Heart left ventricle (tissue), 16 donors: ENCODE data around the gene TMEM163. TPM values are rescaled to one million over a fixed set of nuclear protein-coding genes. Genes with fewer than 3 reads are reported as not detected.

Experiments used
- ATAC-seq, 4 donors: fragments of 200-7000 bp; cut with Tn5 transposase; one replicate each; pipeline ENCODE4 v1.9.1; 2020 to 2022; ENCODE audit warnings: moderate library complexity in 4 of 4, mild to moderate bottlenecking in 3 of 4, moderate number of reproducible peaks in 1 of 4
- DNase-seq, 5 donors: peaks; one replicate each; pipeline ENCODE4 v3.0.0-alpha.2; 2020
- H3K27ac ChIP-seq, 12 donors: fragments of 200-600 bp; sonication (generic) in 4 of 12; one replicate each; pipeline versions ENCODE4 v1.5.0 to v1.8.0; 2016 to 2022; ENCODE audit warnings: mild to moderate bottlenecking in 2 of 12
- H3K27me3 ChIP-seq, 9 donors: fragments of 200-600 bp; sonication (generic) in 2 of 9; one replicate each; pipeline versions ENCODE4 v1.5.1 to v1.8.0; 2016 to 2022; ENCODE audit warnings: mild to moderate bottlenecking in 3 of 9
- H3K36me3 ChIP-seq, 9 donors: fragments of 200-600 bp; sonication (generic) in 2 of 9; one replicate each; pipeline versions ENCODE4 v1.5.0 to v1.8.0; 2018 to 2022; ENCODE audit warnings: mild to moderate bottlenecking in 2 of 9
- H3K4me1 ChIP-seq, 12 donors: fragments of 200-600 bp; sonication (generic) in 4 of 12; one replicate each; pipeline versions ENCODE4 v1.5.0 to v1.8.0; 2016 to 2022; ENCODE audit warnings: mild to moderate bottlenecking in 3 of 12
- H3K4me3 ChIP-seq, 12 donors: fragments of 200-600 bp; sonication (generic) in 4 of 12; one replicate each; pipeline versions ENCODE4 v1.5.0 to v1.8.0; 2017 to 2022; ENCODE audit warnings: mild to moderate bottlenecking in 9 of 12, moderate library complexity in 4 of 12
- H3K9me3 ChIP-seq, 12 donors: fragments of 200-600 bp; sonication (generic) in 4 of 12; one replicate each; pipeline versions ENCODE4 v1.5.0 to v1.8.0; 2016 to 2022; ENCODE audit warnings: mild to moderate bottlenecking in 1 of 12
- CTCF ChIP-seq, 12 donors: fragments of 200-600 bp; sonication (generic) in 4 of 12; IDR thresholded peaks; one replicate each; pipeline versions ENCODE4 v1.5.0 to v1.8.0; 2018 to 2022; ENCODE audit warnings: antibody characterized with exemption in 12 of 12, mild to moderate bottlenecking in 5 of 12
- POLR2A ChIP-seq, 2 donors: fragments of 450-650 bp; IDR thresholded peaks; one replicate each; pipeline ENCODE4 v1.6.1; 2017; ENCODE audit warnings: antibody characterized with exemption in 2 of 2, mild to moderate bottlenecking in 2 of 2, moderate library complexity in 2 of 2
- WGBS, 4 donors: extraction: QIAGEN DNeasy Blood & Tissue Kit in 2 of 4; methylation state at CpG; one replicate each; pipeline versions ENCODE4 v1.1.5 to v1.1.7; 2013 to 2018; 5-methylcytosine and 5-hydroxymethylcytosine counted together
- intact Hi-C, 10 donors: fragments of 100-400 bp; cut with DNase I; formaldehyde crosslinking; loops; one replicate each; pipeline versions ENCODE4 v1.11.1 to v1.14.2; 2022
- polyA plus RNA-seq, 2 donors: library from polyadenylated mRNA; stranded (reverse); fragments of 200-250 nt; gene quantifications; one replicate each; pipeline ENCODE4 v1.2.3, GENCODE V29; 2013
- total RNA-seq, 9 donors: library from RNA; depleted of rRNA in 2 of 9; stranded (reverse); fragments of >200 nt in 2 of 9; fragmentation: NEBNext Ultra II Directional in 3 of 9; extraction: Animal tissue kit (Norgen Biotek cat#: 25700) in 3 of 9; gene quantifications; one replicate each; pipeline versions ENCODE4 v1.1.0 to v1.2.4, GENCODE V29; 2016 to 2023
- donor health status: ischemic (EF 13 %, LVEDD 7.1; RV severe dilation, severe dysfunction).
- donor health status: healthy with polysubstance abuse.
- donor health status: DM: no; HTN: yes; CAD: no.
- donor health status: DM: no; HTN: no; CAD: no.
- donor health status: ischemic (EF 25% LVEDD 6.9; RV normal size, moderate dysfunction).
- donor health status: ischemic (EF 25% LVEDD 5.7; RV mildly dilated, moderate dysfunction).
- donor health status: healthy.
- donor health status: DM: yes; HTN: yes; CAD: no.
- donor health status: ischemic (EF 35%, LVEDD 5.7; RV mildly dilated, moderate dysfunction).
- donor health status: nonischemic (EF 11% LVEDD 7.7; RV severe dilation, severe dysfunction).
- donor health status: DM: yes; HTN: yes; CAD: no.
- donor health status: PGD.
- donor health status: ischemic (EF 29% LVEDD 5.4; RV normal size, mild dysfunction).
- donor health status: nonischemic (EF 23%, LVEDD 6.1; RV moderate dilation, normal function).

Gene TMEM163
- total and polyA plus RNA-seq, 11 donors = 0.14 to 1.4 (median 0.47) TPM

DNA sequence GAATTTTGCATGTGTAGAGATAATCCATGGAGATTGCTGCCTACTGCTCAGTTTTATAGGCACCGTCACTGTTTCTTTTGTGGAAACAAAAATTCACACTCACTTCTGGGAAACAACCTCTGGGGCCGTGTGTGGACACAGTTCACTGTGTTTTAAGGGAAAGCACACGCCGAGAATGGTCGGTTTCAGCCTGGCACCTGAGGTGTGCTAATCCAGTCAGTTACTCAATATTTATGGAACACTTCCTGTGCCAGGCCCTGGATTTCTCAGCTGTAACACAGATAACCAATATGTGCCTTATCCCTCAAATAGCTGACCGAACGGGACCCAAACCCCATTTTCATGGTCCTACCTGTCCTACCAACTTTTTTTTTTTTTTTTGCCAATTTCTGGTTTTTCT, 285.3 kb downstream of the TMEM163 start:
- DNase-seq (no peak), ATAC-seq (no peak)
- WGBS, 4 donors = 91 to 95% (median 95%) methylated on average over 7 of the region's 7 CpGs
- Histone ChIP-seq H3K9me3 (no peaks in the 10 kb centered on the region), H3K4me3 (no peak overlapping the region), H3K27ac (no peak overlapping the region), H3K27me3 (no peaks in the 10 kb centered on the region), H3K4me1 (no peaks in the 10 kb centered on the region), H3K36me3 (peaks cover 0 to 89% (median 77%) of the 10 kb centered on the region in 9 donors)
- intact Hi-C loops = no loop called here
- no peak for TF ChIP-seq POLR2A (IDR thresholded peaks at IDR 0.05)
- no peak for TF ChIP-seq CTCF (IDR thresholded peaks at IDR 0.05)

DNA sequence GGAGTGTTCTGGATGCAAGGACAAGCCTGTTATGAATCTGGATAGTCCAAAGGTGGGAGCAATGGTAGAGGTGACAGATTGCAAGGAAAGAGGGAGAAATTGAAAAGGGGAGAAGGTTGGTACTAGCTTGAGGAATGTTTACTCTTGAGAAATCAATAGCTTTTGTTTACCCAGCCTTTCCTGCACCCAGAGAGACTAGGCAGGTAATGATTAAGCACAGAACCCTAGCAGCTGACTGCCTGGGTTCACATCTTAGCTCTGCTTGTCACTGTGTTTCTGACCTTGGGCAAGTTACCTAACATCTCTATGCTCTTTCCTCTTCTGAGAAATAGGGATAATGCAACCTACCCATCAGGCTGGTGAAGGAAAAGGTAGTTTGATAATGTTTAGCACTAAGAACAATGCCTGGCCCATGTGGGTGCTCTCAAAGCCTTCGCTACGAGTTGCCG, 286.3 kb downstream of the TMEM163 start:
- ATAC-seq (no peak), DNase-seq (no peak)
- TF ChIP-seq POLR2A (IDR thresholded peaks at IDR 0.05) (no peak), CTCF (IDR thresholded peaks at IDR 0.05) (no peak)
- peaks cover 0 to 95% (median 77%) of the 10 kb centered on the region in 9 donors for H3K36me3 ChIP-seq
- intact Hi-C loops = no loop called here
- H3K27me3 ChIP-seq = no peaks in the 10 kb centered on the region
- no peak overlapping the region for H3K27ac ChIP-seq
- 97 to 100% (median 98%) methylated on average over 3 of the region's 3 CpGs for WGBS, 4 donors
- H3K4me1 ChIP-seq = no peaks in the 10 kb centered on the region
- H3K4me3 ChIP-seq = no peak overlapping the region
- no peaks in the 10 kb centered on the region for H3K9me3 ChIP-seq

DNA sequence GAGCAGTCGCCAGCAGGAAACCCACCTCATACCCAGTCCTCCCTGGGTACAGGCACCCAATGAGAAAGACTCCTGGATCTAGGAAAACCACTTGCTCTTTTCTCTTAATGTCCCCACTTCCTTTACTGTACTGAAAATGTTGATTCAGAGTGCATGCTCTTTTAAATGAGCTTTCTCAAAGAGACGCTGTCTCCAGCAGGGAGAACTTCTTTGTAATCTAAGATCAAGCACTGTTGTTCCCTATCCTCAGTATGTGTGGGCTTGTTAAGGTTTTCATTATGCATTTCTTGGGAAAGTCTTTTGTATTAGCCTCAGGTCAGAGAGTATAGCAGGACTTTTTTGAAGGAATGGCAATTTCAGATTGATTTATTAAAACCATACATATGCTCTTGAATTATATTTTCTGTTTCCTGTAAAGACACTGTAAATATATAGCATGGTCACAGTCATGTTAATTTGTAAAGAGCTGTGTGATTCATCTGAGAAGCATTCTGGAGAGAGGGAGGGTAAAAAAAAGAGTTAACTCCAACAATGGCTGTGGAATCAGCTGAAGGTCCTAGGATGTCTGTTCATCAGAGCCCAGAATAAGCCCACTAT, 286.9 kb downstream of the TMEM163 start:
- TF ChIP-seq CTCF (IDR thresholded peaks at IDR 0.05) = no peak
- Histone ChIP-seq H3K36me3 (peaks cover 0 to 93% (median 72%) of the 10 kb centered on the region in 9 donors), H3K27ac (no peak overlapping the region), H3K9me3 (no peaks in the 10 kb centered on the region), H3K27me3 (no peaks in the 10 kb centered on the region), H3K4me1 (no peaks in the 10 kb centered on the region), H3K4me3 (no peak overlapping the region)
- 95 to 100% (median 96%) methylated on average over 2 of the region's 2 CpGs for WGBS, 4 donors
- no peak for DNase-seq
- intact Hi-C loops = no loop called here
- no peak for ATAC-seq

GRCh38 chr2:134429886-134430285, 288.9 kb downstream of the TMEM163 start:
- Histone ChIP-seq H3K9me3 (no peaks in the 10 kb centered on the region), H3K27ac (no peak overlapping the region), H3K4me3 (no peak overlapping the region), H3K27me3 (no peaks in the 10 kb centered on the region), H3K36me3 (peaks cover 0 to 80% (median 53%) of the 10 kb centered on the region in 9 donors), H3K4me1 (peaks cover 0 to 9% (median 0%) of the 10 kb centered on the region in 12 donors)
- DNase-seq (no peak), ATAC-seq (no peak)
- WGBS, 4 donors = 88 to 94% (median 90%) methylated on average over 4 of the region's 4 CpGs
- intact Hi-C loops = no loop called here
- TF ChIP-seq POLR2A (IDR thresholded peaks at IDR 0.05) (no peak), CTCF (IDR thresholded peaks at IDR 0.05) (no peak)
